GM19468 (cell line): ENCODE measurements around the gene NUP188.
A peak's percentile ranks its signal among the peaks of the same experiment; 100 is the strongest.
"Not testable (repeated sequence)": the region's sequence is repeated elsewhere in the genome, so short reads cannot be mapped to it uniquely, and the experiment has no call there.

ENCODE experiments used
- ATAC-seq: cut with Tn5 transposase; IDR thresholded peaks from one replicate; pipeline ENCODE4 v1.9.1; 2021; ENCODE audit warnings: mild to moderate bottlenecking, moderate library complexity, moderate number of reproducible peaks; ENCODE audit not compliant: unreplicated experiment; ENCODE audit errors: extremely low read depth

The NUP188 gene

DNA sequence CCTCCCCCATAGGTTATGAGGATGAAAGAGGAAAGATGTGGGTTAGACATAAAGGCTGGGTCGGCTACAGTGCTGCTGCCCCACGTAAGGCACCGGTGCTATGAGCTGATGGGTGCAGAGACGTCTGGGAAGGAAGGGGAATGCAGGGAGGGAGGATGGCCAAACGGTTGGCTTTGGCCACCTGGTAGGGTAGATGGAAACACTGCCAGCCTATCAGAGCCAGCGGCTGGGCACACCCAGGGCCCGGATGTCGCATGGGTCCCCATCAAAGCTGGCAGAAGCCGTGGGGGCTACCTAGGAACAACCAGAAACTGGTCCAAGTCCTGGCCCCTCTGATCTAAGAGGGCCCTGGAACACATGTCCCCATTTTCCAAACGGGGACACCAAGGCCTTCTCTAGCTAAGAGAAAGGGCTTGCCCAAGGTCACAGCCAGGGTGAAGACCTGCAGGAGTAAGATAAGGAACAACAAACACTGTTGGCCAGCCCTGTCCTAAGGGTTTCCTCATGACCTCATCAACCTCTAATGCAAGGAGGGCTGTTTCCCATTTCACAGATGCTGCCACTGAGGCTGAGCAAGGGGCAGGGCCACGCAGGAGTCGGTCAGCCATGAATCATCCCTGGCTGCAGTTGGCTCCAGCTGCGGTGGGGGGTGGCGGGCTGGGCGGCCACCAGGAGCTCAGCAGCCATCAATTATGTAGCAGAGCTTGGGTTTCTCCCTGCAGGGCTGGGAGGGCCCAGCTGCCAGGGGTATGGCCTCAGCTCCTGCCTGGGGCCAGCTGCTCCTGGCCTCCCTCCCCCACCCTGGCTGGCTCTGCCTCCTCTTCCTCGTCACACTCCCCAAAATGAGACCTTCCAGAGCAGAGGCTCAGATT is 75.8 kb downstream of the NUP188 start:
- ATAC-seq, result no peak

DNA sequence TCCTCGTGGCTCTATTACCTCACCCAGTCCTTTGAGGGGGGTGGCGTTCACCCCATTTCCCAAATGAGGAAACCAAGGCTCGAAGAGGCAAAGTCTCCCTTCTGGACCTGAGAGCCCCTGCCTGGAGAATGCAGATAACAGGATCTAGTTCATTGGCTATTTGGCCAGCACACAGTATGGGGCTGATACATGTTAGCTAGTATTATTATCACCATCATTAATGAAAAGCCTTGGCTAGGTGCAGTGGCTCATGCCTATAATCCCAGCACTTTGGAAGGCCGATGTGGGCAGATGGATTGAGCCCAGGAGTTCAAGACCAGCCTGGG is 76.4 kb downstream of the NUP188 start:
- ATAC-seq, result no peak

DNA sequence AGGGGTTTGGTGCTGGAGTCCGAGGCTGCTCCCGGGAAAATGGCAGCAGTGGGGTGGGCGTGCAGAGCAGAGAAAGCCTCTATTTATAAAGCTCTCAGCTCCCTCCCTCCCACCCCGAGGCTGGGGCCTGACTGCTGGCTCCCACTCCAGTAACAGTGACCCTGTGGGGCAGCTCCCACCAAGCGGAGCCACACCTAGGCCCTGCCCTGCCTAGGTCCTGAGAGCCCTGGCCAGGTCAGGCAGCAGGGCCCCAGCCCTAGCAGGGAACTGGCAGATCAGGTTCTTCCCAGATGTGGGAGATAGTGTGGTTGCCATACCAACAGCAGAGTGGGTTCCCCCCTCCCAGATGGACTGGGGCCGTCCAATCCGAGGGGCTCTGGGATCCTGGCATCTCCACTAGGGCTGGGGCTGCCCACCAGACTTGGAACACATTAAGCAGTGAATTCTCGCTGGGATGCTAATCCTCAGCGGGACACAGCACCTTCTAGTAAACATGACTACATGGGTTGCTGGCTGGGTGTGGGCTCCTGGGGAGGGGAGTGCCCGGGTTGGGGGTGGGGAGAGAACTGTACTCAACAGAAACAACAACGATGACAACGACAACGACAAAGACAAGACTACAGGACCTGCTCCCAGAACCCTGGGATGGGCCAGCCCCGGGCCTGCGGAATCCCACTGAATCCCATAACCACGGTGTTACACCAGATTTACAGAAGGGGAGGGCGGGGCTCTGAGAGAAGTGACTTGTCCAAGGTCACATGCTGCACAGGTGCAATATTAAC is 79.1 kb downstream of the NUP188 start:
- ATAC-seq, result no peak

DNA sequence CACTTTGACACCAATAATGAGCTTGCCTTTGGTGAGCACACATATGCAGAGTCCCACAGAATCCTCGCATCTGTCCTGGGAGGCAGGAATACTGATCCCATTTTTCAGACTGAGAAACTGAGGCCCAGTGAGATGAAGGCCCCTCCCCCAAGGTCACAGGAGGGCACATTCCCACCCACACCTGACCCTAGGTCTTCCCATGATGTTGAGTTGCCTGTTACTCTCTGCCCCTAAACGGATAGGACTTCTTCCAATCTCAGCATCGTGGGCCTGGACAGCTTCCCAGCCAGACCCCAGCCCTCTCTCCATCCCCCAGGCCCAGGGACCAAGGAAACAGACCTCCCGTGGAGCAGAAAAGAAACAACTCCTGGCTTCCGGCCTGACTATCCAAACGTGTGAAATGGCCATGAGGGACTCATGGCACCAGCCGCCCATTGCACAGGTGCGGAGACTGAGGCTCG is 79.8 kb downstream of the NUP188 start:
- no peak for ATAC-seq

DNA sequence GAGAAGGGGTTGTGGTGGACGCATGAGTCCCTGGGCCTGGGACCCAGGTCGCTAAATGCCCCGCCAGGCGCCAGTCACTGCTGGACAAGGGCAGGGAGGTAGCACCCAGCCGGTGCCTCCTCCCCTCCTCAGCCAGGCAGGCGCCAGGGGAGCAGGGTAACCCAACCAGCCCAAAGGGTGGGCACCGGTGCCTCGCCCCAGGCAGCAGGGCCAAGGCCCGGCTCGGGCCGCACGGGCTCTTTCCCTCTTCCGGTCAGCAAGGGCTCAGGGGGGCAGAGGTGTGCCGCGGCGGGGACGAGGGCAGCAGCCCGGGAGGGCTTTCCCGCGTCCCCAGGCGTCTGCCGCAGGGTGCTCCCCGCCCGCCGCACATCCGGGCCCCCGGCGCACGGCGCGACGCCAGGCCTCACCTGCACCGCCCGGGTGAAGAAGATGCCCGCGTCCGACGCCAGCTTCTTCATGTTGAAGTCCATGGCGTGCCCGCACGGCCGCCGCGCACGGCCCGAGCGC is 80.2 kb downstream of the NUP188 start:
- no peak for ATAC-seq

DNA sequence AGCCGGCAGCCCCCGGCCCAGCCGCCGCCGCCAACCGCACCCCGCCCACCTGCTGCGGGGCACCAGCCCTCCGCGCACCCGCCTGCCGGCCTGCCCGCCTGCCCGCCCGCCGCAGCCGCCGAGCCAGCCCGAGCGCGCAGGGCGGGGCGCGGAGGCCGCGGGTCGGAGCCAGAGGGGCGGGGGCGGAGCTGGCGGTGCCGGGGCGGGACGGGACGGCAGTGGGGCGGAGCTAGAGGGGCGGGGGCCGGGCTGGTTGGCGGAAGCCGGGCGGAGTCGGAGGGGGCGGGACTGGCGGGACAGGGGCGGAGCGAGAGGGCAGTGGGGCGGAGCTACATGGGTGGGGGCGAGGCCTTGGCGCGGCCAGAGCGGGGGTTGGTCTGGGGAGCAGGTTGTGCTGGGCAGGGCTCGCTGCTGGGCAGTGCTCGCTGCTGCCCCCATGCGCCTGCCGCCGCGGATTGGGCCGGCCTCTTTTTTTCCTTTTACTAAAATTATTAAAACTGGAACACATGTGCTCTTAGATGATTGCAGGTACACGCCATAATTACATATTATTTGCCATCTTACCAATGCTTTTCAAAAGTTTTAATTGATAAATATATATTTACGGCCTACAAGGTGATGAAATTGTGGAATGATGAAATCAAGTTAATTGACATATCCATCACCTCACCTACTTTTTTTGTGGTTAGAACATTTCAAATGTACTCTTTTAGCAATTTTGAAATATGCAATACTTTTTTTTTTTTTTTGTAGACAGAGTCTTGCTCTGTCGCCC is 80.9 kb downstream of the NUP188 start, which contains the start of gene SH3GLB2:
Gene SH3GLB2 (minus strand): TSS at position 140 of the 775 bp plus-strand sequence. CDS start 177 bp downstream, outside the sequence.
- no peak for ATAC-seq

DNA sequence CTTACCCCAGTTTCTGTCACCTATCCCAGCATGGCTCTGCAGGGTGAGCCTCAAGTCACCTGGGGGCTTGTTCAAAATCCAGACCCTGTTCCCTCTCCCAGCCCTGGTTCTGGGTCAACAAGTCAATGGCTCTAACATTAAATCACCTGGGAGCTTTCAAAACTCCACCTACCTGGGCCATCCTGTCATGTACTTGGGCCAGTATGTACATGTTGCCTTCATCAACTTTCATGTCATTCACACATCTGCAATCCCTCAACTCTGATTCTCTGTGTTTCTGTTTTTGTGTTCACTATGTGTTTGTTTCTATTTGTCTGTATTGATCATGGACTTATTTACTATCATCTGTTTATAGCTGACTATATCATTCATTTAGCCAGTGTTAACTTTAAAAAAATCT is 82.7 kb downstream of the NUP188 start:
- ATAC-seq, result no peak

DNA sequence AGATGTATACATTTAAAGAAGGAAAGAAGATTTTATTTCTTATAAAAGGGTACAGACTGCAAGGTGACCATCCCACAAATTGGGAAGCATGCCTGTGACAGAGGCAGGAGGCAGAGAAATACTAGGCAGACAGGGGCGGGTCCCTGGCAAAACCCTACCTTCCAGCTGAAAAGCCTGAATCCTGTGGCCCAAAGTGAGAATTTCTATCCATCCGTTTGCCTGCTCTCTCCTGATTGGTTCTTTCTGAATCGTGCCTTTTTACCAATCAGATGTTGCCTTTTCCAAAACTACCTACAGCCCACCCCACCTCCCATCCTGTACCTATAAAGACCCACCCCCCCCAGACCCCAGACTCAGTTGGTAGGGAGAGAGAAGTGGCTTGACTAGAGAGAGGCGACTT is 84.0 kb downstream of the NUP188 start:
- ATAC-seq, result no peak

DNA sequence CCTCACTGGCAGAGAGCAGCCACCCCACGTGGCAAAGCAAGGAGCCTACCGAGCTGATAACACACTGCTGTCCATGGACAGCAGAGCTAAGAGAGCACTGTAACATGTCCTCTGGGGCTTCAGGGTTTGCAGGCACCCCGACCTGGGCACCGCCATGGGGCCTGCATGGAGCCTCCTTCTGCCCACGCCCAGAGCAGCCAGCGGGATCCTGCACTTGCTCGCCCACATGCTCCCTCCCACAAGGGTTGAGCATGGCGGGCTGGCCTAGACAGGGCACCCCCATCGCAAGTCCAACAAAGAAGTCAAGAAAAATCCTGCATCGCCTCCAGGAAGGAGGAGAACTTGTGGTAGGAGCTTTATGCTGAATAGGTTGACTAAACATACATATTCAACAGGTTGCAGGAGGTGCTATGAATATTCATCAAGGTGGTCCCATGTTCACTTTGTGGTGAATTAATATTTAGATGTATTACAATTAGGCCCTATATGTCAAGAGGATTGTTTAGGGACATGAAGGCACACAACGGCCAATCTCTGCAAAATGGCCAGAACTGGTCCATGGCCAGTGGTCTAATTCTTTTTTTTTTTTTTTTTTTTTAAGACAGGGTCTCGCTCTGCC is 85.2 kb downstream of the NUP188 start:
- ATAC-seq, result no peak

DNA sequence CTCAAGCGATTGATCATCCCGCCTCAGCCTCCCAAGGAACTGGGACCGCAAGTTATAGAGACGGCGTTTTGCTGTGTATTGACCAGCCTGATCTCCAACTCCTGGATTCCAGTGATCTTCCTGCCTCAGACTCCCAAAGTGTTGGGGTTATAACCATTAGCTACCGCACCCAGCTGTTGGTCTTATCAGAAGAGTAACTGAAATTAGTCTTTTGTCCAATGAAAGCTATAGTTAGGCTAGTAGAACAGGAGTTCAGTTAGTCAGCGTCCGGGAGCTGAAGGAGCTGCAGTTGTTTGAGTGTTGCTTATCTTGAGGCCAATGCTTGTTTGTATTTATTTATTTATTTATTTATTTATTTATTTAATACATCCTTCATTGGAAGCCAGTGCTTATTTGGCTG is 85.7 kb downstream of the NUP188 start:
- ATAC-seq, result no peak

DNA sequence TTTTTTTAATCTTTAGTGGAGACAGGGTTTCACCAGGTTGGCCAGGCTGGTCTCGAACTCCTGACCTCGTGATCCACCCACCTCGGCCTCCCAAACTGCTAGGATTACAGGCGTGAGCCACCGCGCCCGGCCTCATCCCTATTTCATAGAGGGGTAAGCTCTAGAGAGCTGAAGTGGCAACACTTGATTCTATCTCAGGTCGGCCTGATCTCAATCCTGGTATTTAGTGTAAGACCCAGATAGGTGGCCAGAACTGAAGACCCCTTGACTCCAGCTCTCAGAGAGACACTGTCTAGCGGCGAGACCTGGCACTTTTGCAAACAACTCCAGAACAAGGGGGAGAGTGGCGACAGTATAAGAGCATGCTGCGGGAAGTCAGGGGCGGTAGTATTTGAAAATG is 88.3 kb downstream of the NUP188 start:
- ATAC-seq, result not testable (repeated sequence)

DNA sequence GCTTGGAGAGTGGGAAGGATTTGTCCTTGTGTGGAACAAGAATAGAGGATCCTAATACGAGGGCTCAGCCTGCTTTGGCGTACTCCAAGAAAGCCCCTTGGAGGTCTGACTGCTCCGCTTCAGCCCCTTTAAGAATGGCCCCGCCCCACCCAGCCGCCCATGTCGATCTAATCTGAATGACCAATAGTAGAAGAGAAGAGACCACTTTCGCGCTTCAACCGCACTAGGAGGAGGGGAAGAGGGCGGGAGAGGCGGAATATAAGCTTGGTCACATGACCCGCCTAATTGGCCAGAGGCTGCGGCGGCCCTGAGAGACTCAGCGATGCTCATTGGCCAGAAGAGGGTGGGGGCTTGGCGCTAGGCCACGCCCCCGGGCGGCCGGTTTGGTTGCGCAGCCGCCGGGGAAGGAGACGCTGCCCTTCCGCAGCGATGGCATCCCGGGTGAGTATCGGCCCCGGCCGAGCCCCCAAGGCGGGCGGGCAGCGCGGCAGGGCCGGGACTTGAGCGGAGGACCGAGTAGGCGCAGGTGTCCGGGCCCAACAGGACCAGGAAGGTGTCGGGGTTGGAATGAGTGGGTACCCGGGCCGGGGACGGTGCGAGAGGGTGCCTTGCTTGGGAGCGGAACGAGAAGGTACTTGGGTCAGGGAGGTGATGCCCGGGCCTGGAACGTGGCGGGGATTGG is 88.9 kb downstream of the NUP188 start, which contains the start of gene MIGA2:
Gene MIGA2 (plus strand): TSS at position 386 of the 682 bp plus-strand sequence. CDS start 3,969 bp downstream, outside the sequence.
- ATAC-seq, result peak; percentile 96

DNA sequence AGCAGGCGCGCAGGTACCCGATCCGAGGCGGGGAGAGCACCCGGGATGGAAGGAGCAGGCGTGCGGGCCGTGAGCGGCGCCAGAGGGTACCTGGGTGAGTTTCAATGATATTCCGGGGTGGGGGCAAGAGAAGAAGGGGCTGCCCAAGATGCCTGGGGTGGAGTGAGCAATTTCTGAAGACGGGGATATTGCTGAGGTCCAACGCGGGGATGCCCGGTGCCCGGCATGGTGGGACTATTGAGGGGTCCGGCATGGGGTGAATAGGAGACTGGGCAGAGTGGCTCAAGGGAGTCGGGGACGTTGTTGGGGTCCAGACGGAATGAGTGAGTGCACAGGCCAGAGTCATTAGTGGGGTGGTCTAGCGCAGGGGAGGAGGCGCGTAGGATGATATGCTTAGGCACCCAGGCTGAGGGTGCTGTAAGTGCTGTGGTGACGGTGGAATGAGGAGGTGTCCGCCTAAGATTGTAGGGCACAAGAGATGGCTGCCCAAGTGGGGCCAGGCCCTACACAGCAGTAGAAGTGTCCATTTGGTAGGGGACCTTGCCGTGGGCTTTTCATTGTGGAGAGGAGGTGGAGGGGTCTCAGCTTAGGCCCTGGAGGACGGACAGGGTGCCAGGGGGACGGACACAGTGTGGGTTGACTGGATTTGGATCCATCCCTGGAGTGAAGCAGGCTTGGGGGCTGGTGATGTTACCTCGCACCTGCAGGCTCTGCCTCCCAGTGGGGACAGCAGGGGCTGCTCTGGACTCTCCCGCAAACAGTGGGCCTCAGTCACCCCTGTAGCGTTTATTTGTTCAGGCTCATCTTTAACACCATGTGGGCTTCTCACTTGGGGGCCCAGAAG is 89.6 kb downstream of the NUP188 start:
- ATAC-seq, result no peak

DNA sequence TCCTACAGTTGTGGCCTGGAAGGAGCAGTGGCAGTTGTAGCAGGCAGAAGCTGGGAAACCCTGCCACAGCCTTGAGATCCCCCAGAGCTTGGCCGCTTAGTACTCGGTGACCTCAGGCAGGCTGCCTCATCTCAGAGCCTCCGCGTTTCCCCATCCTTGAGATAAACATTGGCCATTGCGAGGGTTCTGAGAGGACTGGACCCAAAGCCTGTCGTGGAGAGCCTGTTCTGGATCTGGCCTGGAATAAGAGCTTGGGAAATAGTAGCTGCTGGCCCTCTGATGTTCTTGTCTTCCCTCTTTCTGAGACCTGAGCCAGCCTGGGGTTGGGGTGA is 90.2 kb downstream of the NUP188 start:
- ATAC-seq, result no peak

DNA sequence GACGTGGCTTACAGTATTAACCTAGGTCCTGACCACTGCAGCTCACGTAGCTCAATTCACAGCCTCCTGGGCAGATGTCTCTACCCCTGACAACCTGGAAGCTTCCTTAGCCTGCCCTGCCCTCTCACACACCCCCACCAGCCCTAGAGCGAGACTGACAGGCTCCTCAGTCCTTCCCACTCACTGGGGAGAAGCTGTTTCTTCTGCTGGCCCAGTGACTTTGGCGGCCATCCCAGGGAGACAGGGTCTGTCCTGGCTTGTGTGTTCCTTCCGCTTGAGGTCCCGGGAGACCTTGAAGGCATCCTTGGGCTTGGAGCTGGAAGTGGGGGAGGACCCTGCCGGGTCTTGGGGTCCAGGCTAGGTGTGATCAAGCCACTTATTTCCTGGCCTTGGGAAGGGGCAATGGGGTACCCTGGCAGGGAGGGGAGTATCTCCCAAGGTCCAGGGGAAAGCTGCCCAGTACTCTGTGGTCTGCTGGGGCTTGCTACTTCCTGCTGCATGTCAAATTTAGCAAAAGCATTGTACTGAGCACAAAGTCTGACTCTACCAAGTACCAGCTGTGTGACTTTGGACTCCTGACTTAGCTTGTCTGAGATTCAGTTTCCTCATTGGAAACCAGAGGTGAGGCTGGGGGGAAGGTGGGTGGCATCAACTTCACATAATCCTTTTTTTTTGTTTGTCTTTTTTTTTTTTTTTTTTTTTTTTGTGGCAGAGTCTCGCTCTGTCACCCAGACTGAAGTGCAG is 90.8 kb downstream of the NUP188 start:
- ATAC-seq, result no peak

DNA sequence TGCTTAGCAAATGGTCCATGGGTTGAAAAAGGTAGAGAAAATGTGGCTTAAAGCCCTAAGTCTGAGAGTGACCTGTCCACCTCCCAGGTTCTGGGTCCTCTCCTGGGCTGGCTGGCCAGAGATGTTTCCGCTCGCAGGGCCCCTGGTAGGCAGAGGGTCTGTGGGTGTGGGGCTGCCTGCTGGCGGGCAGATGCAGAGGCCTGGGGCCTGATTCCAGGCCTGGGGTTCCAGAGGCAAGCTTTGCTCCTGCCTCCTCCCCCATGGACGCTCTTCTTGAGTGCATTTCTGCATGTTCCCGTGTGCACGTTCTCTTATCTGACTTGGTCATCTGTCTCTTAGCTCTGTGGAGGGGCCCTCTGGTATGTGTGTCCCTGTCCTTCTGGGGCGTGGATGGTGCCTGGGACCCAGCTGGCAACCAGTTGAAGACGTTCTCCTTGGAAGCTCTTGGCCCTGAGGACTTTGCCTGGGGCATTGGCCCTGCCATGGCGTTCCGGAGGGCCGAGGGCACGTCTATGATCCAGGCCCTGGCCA is 92.7 kb downstream of the NUP188 start:
- ATAC-seq, result no peak

DNA sequence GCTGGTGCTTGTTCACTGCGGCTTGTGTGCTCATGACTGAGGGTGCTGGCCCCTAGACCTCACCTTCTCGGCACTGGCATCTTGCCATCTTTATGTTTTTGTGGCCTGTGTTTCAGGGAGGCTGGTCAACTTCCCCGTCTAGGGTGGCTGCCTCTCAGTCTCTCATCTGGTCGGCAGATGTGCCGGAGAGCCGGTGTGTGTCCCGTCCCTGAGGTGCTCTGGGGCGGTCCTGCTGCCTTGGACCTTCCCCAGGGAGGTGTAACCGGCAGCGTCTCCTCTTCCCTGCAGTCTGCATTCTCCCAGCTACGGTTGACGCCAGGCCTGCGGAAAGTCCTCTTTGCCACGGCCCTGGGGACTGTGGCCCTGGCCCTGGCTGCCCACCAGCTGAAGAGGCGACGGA is 94.5 kb downstream of the NUP188 start:
- no peak for ATAC-seq

DNA sequence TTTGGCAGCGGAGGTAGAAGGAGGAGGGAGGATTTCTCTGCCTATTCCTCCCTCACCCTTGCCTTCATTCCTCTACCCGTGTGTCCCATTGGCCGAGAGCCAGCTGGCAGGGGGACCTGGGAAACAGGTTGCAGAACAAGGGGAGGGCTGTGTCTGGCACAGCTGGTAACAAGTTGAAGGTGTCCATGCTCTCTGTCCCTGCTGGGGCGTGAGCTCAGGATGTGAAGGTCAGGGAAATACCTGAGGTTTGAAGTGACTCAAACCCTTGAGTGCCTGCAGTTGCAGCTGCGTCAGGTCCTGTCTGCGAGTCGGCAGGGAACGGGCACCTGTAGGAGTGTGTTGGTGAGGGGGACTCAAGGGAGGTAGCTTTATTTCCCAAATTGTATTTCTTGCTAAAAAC is 105.1 kb downstream of the NUP188 start:
- no peak for ATAC-seq
